ENCODE data around the gene SUSD3.
A peak's percentile ranks its signal among the peaks of the same experiment; 100 is the strongest.

- TF ChIP-seq CTCF (IDR thresholded peaks at IDR 0.05) (no peak), POLR2A (IDR thresholded peaks at IDR 0.05) (peak; percentile 93)
Observed at GRCh38 chr9:93095205-93096130, 37.0 kb downstream of the SUSD3 start.
